ENCODE data around the gene PRKN. TPM values are rescaled to one million over a fixed set of nuclear protein-coding genes. Genes with fewer than 3 reads are reported as not detected.

PRKN gene
- total and polyA plus RNA-seq, 2 experiments from 2014 or later, result 0.10 to 0.84 TPM

DNA sequence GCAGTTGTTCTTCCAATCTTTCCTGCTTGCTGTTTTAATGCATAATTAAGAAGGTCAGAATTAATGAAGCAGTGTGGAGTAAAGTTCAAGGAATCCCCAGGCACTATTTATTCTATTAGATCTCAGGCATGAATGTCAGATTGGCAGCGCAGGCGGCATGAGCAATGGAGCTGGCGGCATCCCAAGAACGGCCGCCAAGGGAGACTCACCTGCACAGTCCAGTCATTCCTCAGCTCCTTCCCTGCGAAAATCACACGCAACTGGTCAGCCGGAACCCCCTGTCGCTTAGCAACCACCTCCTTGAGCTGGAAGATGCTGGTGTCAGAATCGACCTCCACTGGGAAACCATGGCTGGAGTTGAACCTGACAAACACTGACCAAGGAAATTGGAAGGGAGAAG, 284.5 kb downstream of the PRKN start:
- ATAC-seq, result peak; percentile 27; the same call in 2 of the 3 replicates
- H3K9me3 Mint-ChIP-seq, result peaks cover 17% of the 10 kb centered on the region
- Histone ChIP-seq H2AFZ (no peak overlapping the region), H3K4me1 (ENCODE audit: insufficient read depth) (peaks cover 17% of the 10 kb centered on the region), H3F3A (replicated peaks; ENCODE audit: low read depth) (no peaks in the 10 kb centered on the region), H3K79me2 (replicated peaks; ENCODE audit: insufficient read depth) (no peaks in the 10 kb centered on the region), H3K4me3 (no peak overlapping the region), H3K9me2 (ENCODE audit: insufficient read depth) (no peaks in the 10 kb centered on the region; the same call in 1 of the 2 replicates), H3K27ac (ENCODE audit: low read depth) (no peak overlapping the region), H3K36me3 (ENCODE audit: insufficient read depth) (no peaks in the 10 kb centered on the region), H4K20me1 (replicated peaks; ENCODE audit: insufficient read depth) (no peaks in the 10 kb centered on the region), H3K27me3 (ENCODE audit: insufficient read depth) (no peaks in the 10 kb centered on the region), H3K4me2 (no peak overlapping the region)
- H3K36me3 Mint-ChIP-seq (ENCODE audit: low read depth), result peaks cover 16% of the 10 kb centered on the region
- H3K27me3 Mint-ChIP-seq (ENCODE audit: insufficient read depth, low read depth, poor library complexity), result no peaks in the 10 kb centered on the region
- peaks cover 31% of the 10 kb centered on the region for H3K4me1 Mint-ChIP-seq
- H3K27ac Mint-ChIP-seq, result no peak overlapping the region
- no peak overlapping the region for H3K4me3 Mint-ChIP-seq
- TF ChIP-seq, protein P1, sequence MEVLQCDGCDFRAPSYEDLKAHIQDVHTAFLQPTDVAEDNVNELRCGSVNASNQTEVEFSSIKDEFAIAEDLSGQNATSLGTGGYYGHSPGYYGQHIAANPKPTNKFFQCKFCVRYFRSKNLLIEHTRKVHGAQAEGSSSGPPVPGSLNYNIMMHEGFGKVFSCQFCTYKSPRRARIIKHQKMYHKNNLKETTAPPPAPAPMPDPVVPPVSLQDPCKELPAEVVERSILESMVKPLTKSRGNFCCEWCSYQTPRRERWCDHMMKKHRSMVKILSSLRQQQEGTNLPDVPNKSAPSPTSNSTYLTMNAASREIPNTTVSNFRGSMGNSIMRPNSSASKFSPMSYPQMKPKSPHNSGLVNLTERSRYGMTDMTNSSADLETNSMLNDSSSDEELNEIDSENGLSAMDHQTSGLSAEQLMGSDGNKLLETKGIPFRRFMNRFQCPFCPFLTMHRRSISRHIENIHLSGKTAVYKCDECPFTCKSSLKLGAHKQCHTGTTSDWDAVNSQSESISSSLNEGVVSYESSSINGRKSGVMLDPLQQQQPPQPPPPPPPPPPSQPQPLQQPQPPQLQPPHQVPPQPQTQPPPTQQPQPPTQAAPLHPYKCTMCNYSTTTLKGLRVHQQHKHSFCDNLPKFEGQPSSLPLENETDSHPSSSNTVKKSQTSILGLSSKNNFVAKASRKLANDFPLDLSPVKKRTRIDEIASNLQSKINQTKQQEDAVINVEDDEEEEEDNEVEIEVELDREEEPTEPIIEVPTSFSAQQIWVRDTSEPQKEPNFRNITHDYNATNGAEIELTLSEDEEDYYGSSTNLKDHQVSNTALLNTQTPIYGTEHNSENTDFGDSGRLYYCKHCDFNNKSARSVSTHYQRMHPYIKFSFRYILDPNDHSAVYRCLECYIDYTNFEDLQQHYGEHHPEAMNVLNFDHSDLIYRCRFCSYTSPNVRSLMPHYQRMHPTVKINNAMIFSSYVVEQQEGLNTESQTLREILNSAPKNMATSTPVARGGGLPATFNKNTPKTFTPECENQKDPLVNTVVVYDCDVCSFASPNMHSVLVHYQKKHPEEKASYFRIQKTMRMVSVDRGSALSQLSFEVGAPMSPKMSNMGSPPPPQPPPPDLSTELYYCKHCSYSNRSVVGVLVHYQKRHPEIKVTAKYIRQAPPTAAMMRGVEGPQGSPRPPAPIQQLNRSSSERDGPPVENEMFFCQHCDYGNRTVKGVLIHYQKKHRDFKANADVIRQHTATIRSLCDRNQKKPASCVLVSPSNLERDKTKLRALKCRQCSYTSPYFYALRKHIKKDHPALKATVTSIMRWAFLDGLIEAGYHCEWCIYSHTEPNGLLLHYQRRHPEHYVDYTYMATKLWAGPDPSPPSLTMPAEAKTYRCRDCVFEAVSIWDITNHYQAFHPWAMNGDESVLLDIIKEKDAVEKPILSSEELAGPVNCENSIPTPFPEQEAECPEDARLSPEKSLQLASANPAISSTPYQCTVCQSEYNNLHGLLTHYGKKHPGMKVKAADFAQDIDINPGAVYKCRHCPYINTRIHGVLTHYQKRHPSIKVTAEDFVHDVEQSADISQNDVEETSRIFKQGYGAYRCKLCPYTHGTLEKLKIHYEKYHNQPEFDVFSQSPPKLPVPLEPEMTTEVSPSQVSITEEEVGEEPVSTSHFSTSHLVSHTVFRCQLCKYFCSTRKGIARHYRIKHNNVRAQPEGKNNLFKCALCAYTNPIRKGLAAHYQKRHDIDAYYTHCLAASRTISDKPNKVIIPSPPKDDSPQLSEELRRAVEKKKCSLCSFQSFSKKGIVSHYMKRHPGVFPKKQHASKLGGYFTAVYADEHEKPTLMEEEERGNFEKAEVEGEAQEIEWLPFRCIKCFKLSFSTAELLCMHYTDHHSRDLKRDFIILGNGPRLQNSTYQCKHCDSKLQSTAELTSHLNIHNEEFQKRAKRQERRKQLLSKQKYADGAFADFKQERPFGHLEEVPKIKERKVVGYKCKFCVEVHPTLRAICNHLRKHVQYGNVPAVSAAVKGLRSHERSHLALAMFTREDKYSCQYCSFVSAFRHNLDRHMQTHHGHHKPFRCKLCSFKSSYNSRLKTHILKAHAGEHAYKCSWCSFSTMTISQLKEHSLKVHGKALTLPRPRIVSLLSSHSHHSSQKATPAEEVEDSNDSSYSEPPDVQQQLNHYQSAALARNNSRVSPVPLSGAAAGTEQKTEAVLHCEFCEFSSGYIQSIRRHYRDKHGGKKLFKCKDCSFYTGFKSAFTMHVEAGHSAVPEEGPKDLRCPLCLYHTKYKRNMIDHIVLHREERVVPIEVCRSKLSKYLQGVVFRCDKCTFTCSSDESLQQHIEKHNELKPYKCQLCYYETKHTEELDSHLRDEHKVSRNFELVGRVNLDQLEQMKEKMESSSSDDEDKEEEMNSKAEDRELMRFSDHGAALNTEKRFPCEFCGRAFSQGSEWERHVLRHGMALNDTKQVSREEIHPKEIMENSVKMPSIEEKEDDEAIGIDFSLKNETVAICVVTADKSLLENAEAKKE (CRISPR knock-in tag; IDR thresholded peaks at IDR 0.05), result no peak
- TF ChIP-seq, protein P2, sequence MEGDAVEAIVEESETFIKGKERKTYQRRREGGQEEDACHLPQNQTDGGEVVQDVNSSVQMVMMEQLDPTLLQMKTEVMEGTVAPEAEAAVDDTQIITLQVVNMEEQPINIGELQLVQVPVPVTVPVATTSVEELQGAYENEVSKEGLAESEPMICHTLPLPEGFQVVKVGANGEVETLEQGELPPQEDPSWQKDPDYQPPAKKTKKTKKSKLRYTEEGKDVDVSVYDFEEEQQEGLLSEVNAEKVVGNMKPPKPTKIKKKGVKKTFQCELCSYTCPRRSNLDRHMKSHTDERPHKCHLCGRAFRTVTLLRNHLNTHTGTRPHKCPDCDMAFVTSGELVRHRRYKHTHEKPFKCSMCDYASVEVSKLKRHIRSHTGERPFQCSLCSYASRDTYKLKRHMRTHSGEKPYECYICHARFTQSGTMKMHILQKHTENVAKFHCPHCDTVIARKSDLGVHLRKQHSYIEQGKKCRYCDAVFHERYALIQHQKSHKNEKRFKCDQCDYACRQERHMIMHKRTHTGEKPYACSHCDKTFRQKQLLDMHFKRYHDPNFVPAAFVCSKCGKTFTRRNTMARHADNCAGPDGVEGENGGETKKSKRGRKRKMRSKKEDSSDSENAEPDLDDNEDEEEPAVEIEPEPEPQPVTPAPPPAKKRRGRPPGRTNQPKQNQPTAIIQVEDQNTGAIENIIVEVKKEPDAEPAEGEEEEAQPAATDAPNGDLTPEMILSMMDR (conservative IDR thresholded peaks at IDR 0.05; ENCODE audit: low read depth in 2 of 2), result no peak
- no peak for TF ChIP-seq POLR2AphosphoS5 (IDR thresholded peaks at IDR 0.05; ENCODE audit: low read depth)
- no peak for TF ChIP-seq STAT1 (IDR thresholded peaks at IDR 0.05; ENCODE audit: unreplicated experiment)
- TF ChIP-seq CREB1 (CRISPR knock-in tag; IDR thresholded peaks at IDR 0.05; ENCODE audit: low read depth), result no peak
- TF ChIP-seq, protein P3, sequence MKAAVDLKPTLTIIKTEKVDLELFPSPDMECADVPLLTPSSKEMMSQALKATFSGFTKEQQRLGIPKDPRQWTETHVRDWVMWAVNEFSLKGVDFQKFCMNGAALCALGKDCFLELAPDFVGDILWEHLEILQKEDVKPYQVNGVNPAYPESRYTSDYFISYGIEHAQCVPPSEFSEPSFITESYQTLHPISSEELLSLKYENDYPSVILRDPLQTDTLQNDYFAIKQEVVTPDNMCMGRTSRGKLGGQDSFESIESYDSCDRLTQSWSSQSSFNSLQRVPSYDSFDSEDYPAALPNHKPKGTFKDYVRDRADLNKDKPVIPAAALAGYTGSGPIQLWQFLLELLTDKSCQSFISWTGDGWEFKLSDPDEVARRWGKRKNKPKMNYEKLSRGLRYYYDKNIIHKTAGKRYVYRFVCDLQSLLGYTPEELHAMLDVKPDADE (IDR thresholded peaks at IDR 0.05), result no peak
- TF ChIP-seq ZNF331 (CRISPR knock-in tag; IDR thresholded peaks at IDR 0.05; ENCODE audit: low read depth), result no peak
- TF ChIP-seq, protein P4, sequence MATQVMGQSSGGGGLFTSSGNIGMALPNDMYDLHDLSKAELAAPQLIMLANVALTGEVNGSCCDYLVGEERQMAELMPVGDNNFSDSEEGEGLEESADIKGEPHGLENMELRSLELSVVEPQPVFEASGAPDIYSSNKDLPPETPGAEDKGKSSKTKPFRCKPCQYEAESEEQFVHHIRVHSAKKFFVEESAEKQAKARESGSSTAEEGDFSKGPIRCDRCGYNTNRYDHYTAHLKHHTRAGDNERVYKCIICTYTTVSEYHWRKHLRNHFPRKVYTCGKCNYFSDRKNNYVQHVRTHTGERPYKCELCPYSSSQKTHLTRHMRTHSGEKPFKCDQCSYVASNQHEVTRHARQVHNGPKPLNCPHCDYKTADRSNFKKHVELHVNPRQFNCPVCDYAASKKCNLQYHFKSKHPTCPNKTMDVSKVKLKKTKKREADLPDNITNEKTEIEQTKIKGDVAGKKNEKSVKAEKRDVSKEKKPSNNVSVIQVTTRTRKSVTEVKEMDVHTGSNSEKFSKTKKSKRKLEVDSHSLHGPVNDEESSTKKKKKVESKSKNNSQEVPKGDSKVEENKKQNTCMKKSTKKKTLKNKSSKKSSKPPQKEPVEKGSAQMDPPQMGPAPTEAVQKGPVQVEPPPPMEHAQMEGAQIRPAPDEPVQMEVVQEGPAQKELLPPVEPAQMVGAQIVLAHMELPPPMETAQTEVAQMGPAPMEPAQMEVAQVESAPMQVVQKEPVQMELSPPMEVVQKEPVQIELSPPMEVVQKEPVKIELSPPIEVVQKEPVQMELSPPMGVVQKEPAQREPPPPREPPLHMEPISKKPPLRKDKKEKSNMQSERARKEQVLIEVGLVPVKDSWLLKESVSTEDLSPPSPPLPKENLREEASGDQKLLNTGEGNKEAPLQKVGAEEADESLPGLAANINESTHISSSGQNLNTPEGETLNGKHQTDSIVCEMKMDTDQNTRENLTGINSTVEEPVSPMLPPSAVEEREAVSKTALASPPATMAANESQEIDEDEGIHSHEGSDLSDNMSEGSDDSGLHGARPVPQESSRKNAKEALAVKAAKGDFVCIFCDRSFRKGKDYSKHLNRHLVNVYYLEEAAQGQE (IDR thresholded peaks at IDR 0.05; ENCODE audit: unreplicated experiment), result no peak
- no peak for TF ChIP-seq EZH2phosphoT487 (IDR thresholded peaks at IDR 0.05; ENCODE audit: unreplicated experiment)
- no peak for TF ChIP-seq ZNF114 (CRISPR knock-in tag; IDR thresholded peaks at IDR 0.05)
- no peak for DNase-seq (ENCODE audit: low spot score)

Data from GM23338 (cell line).